ENCODE results near the gene XPOT. TPM values are rescaled to one million over a fixed set of nuclear protein-coding genes. Genes with fewer than 3 reads are reported as not detected.

The XPOT gene
- total and polyA plus RNA-seq, 2 donors (not counting 1 experiment from before 2014, with no cell fraction given), result 11.7 to 48.8 TPM

GRCh38 chr12:64407342-64408223 lies 3.4 kb downstream of the XPOT start:
- peaks cover 5 to 12% of the 10 kb centered on the region in 2 donors for H3K4me1 ChIP-seq (ENCODE audit: control insufficient read depth in 2 of 2, insufficient read depth in 2 of 2, low read length in 2 of 2)
- POLR2A ChIA-PET, result no interaction called here
- ATAC-seq (ENCODE audit: low read depth), result no peak
- CTCF ChIA-PET, result no interaction called here
- H3K9me3 Mint-ChIP-seq (ENCODE audit: insufficient read depth), result no peaks in the 10 kb centered on the region
- no peaks in the 10 kb centered on the region for H4K20me1 ChIP-seq (ENCODE audit: control insufficient read depth, insufficient read depth, low read length, poor library complexity, severe bottlenecking)
- WGBS (ENCODE audit: insufficient coverage), result 87% methylated on average over 5 of the region's 9 CpGs
- no peak overlapping the region for H3K27ac Mint-ChIP-seq
- no peak overlapping the region for H3K4me2 ChIP-seq (replicated peaks; ENCODE audit: low read depth, low read length, poor library complexity, severe bottlenecking)
- H3K27me3 Mint-ChIP-seq, result no peaks in the 10 kb centered on the region
- H3K27me3 ChIP-seq (replicated peaks in 1 of 4; ENCODE audit: control extremely low read depth in 1 of 4, control insufficient read depth in 3 of 4, insufficient read depth in 4 of 4, low read length in 3 of 4), result no peaks in the 10 kb centered on the region
- no peaks in the 10 kb centered on the region for H3K9me3 ChIP-seq (ENCODE audit: control extremely low read depth in 1 of 3, control insufficient read depth in 2 of 3, insufficient read depth in 1 of 3, low read length in 2 of 3)
- no peak overlapping the region for H3K4me3 ChIP-seq (ENCODE audit: control extremely low read depth in 1 of 5, extremely low read depth in 1 of 5, insufficient read depth in 1 of 5, low read depth in 2 of 5, low read length in 4 of 5)
- H3K36me3 ChIP-seq (replicated peaks in 1 of 2; ENCODE audit: control extremely low read depth in 1 of 2, control insufficient read depth in 1 of 2, extremely low read depth in 1 of 2, insufficient read depth in 2 of 2, low read length in 1 of 2), result peaks cover 0 to 6% of the 10 kb centered on the region in 2 experiments
- peaks cover 15% of the 10 kb centered on the region for H3K4me1 Mint-ChIP-seq
- H3K79me2 ChIP-seq (ENCODE audit: control insufficient read depth, insufficient read depth, low read length), result peaks cover 26% of the 10 kb centered on the region
- no peak overlapping the region for H3K27ac ChIP-seq (ENCODE audit: low read length in 2 of 2)
- H2AFZ ChIP-seq (ENCODE audit: insufficient read depth, low read depth, low read length, poor library complexity, severe bottlenecking), result no peak overlapping the region
- DNase-seq, result no peak
- H3K9ac ChIP-seq (ENCODE audit: low read length), result no peak overlapping the region
- TF ChIP-seq CTCF (IDR thresholded peaks at IDR 0.05) (no peak), EZH2 (IDR thresholded peaks at IDR 0.05; ENCODE audit: borderline replicate concordance, insufficient read depth, low read depth, low read length, poor library complexity, severe bottlenecking) (no peak)
- intact Hi-C loops (cut with micrococcal nuclease), result loop anchor here (10.0 kb wide), 3 partner anchors 563 to 1897 kb away; partner anchors contain the start of genes HELB and SRGAP1
- H3K4me3 Mint-ChIP-seq, result no peak overlapping the region

GRCh38 chr12:64411427-64411826 lies 7.2 kb downstream of the XPOT start:
- Histone ChIP-seq H2AFZ (ENCODE audit: insufficient read depth, low read depth, low read length, poor library complexity, severe bottlenecking) (no peak overlapping the region), H3K4me2 (replicated peaks; ENCODE audit: low read depth, low read length, poor library complexity, severe bottlenecking) (no peak overlapping the region), H3K9ac (ENCODE audit: low read length) (no peak overlapping the region), H4K20me1 (ENCODE audit: control insufficient read depth, insufficient read depth, low read length, poor library complexity, severe bottlenecking) (no peaks in the 10 kb centered on the region), H3K4me3 (ENCODE audit: control extremely low read depth in 1 of 5, extremely low read depth in 1 of 5, insufficient read depth in 1 of 5, low read depth in 2 of 5, low read length in 4 of 5) (no peak overlapping the region), H3K4me1 (ENCODE audit: control insufficient read depth in 2 of 2, insufficient read depth in 2 of 2, low read length in 2 of 2) (no peaks in the 10 kb centered on the region), H3K36me3 (replicated peaks in 1 of 2; ENCODE audit: control extremely low read depth in 1 of 2, control insufficient read depth in 1 of 2, extremely low read depth in 1 of 2, insufficient read depth in 2 of 2, low read length in 1 of 2) (peaks cover 6 to 35% of the 10 kb centered on the region in 2 experiments), H3K9me3 (ENCODE audit: control extremely low read depth in 1 of 3, control insufficient read depth in 2 of 3, insufficient read depth in 1 of 3, low read length in 2 of 3) (no peaks in the 10 kb centered on the region), H3K79me2 (ENCODE audit: control insufficient read depth, insufficient read depth, low read length) (peaks cover 9% of the 10 kb centered on the region), H3K27me3 (replicated peaks in 1 of 4; ENCODE audit: control extremely low read depth in 1 of 4, control insufficient read depth in 3 of 4, insufficient read depth in 4 of 4, low read length in 3 of 4) (no peaks in the 10 kb centered on the region), H3K27ac (ENCODE audit: low read length in 2 of 2) (no peak overlapping the region)
- intact Hi-C loops (cut with micrococcal nuclease), result no loop called here
- H3K27me3 Mint-ChIP-seq, result no peaks in the 10 kb centered on the region
- POLR2A ChIA-PET, result interaction anchor here (0.5 kb wide), 1 partner anchor 72 kb away, joined by 3 read pairs; no protein-coding TSS in a partner anchor
- H3K27ac Mint-ChIP-seq, result no peak overlapping the region
- no peak overlapping the region for H3K4me3 Mint-ChIP-seq
- WGBS (ENCODE audit: insufficient coverage), result no CpG with 5 or more reads among the region's 2 CpGs
- TF ChIP-seq EZH2 (IDR thresholded peaks at IDR 0.05; ENCODE audit: borderline replicate concordance, insufficient read depth, low read depth, low read length, poor library complexity, severe bottlenecking), result no peak
- no peak for TF ChIP-seq CTCF (IDR thresholded peaks at IDR 0.05)
- no peaks in the 10 kb centered on the region for H3K4me1 Mint-ChIP-seq
- ATAC-seq (ENCODE audit: low read depth) (no peak), DNase-seq (no peak)
- H3K9me3 Mint-ChIP-seq (ENCODE audit: insufficient read depth), result no peaks in the 10 kb centered on the region
- CTCF ChIA-PET, result no interaction called here

Measured in B cell (primary cell).